Immature natural killer cell (primary cell): ENCODE results near the gene MEGF6. TPM values are rescaled to one million over a fixed set of nuclear protein-coding genes. Genes with fewer than 3 reads are reported as not detected.

ENCODE experiments used
- polyA plus RNA-seq, 3 donors: library from polyadenylated mRNA; unstranded; fragments of 300-500 nt; fragmentation: Illumina TruSeq; gene quantifications; one replicate each; pipeline ENCODE4 v1.2.3, GENCODE V29; 2021

Gene MEGF6
- polyA plus RNA-seq, 3 donors from 2014 or later: 0.08 TPM; not detected in 2

Other genes with a start within 250 kb of the MEGF6 start
- not detected for gene ARHGEF16, start 156.8 kb downstream of the MEGF6 start, polyA plus RNA-seq
- 10 to 100 TPM; 36.2 to 43.4 (median 40.3) TPM for gene TPRG1L, start 13.5 kb upstream of the MEGF6 start, polyA plus RNA-seq
- gene WRAP73, start 38.6 kb upstream of the MEGF6 start, polyA plus RNA-seq: 10 to 100 TPM; 19.9 to 26.8 (median 21.1) TPM
- not detected for gene TP73, start 41.0 kb upstream of the MEGF6 start, polyA plus RNA-seq
- not detected for gene CCDC27, start 140.9 kb upstream of the MEGF6 start, polyA plus RNA-seq
- under 1 TPM in 1 of 3 donors, not detected in 2; 0.96 TPM for gene SMIM1, start 161.2 kb upstream of the MEGF6 start, polyA plus RNA-seq
- gene LRRC47, start 185.0 kb upstream of the MEGF6 start, polyA plus RNA-seq: 10 to 100 TPM; 19.3 to 28.3 (median 27.7) TPM
- 10 to 100 TPM in 2 of 3 donors, 1 to 10 TPM in 1; 2.5 to 32.7 (median 18.2) TPM for gene CEP104, start 245.7 kb upstream of the MEGF6 start, polyA plus RNA-seq
- 10 to 100 TPM in 2 of 3 donors, 1 to 10 TPM in 1; 8.3 to 25.6 (median 11.9) TPM for gene DFFB, start 246.0 kb upstream of the MEGF6 start, polyA plus RNA-seq